ENCODE measurements around the gene RBPJL.

DNA sequence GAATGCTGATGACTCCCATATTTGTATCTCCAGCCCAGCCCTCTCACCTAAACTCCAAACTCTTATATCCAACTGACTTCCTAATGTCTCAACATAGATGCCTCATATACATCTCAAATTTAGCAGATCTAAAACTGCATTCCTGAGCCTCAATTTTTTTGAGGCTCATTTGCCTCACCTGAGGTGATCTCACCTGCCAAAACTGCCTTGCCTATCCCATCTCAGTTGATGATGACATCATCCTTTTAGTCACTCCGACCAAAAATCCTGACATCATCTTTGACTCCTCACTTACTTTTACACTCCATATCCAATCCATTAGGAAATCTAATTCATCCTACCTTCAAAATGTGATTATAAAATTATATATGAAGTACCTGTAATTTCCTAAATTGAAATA is 26.6 kb upstream of the RBPJL start:
- TF ChIP-seq, protein P1, sequence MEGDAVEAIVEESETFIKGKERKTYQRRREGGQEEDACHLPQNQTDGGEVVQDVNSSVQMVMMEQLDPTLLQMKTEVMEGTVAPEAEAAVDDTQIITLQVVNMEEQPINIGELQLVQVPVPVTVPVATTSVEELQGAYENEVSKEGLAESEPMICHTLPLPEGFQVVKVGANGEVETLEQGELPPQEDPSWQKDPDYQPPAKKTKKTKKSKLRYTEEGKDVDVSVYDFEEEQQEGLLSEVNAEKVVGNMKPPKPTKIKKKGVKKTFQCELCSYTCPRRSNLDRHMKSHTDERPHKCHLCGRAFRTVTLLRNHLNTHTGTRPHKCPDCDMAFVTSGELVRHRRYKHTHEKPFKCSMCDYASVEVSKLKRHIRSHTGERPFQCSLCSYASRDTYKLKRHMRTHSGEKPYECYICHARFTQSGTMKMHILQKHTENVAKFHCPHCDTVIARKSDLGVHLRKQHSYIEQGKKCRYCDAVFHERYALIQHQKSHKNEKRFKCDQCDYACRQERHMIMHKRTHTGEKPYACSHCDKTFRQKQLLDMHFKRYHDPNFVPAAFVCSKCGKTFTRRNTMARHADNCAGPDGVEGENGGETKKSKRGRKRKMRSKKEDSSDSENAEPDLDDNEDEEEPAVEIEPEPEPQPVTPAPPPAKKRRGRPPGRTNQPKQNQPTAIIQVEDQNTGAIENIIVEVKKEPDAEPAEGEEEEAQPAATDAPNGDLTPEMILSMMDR (IDR thresholded peaks at IDR 0.05; ENCODE audit: low read depth, low read length, missing input control): no peak
- TF ChIP-seq JUND (IDR thresholded peaks at IDR 0.05): no peak
- TF ChIP-seq, protein P2, sequence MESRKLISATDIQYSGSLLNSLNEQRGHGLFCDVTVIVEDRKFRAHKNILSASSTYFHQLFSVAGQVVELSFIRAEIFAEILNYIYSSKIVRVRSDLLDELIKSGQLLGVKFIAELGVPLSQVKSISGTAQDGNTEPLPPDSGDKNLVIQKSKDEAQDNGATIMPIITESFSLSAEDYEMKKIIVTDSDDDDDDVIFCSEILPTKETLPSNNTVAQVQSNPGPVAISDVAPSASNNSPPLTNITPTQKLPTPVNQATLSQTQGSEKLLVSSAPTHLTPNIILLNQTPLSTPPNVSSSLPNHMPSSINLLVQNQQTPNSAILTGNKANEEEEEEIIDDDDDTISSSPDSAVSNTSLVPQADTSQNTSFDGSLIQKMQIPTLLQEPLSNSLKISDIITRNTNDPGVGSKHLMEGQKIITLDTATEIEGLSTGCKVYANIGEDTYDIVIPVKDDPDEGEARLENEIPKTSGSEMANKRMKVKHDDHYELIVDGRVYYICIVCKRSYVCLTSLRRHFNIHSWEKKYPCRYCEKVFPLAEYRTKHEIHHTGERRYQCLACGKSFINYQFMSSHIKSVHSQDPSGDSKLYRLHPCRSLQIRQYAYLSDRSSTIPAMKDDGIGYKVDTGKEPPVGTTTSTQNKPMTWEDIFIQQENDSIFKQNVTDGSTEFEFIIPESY (IDR thresholded peaks at IDR 0.05): no peak
- no peak for TF ChIP-seq RXRA (IDR thresholded peaks at IDR 0.05)
- TF ChIP-seq, protein P3, sequence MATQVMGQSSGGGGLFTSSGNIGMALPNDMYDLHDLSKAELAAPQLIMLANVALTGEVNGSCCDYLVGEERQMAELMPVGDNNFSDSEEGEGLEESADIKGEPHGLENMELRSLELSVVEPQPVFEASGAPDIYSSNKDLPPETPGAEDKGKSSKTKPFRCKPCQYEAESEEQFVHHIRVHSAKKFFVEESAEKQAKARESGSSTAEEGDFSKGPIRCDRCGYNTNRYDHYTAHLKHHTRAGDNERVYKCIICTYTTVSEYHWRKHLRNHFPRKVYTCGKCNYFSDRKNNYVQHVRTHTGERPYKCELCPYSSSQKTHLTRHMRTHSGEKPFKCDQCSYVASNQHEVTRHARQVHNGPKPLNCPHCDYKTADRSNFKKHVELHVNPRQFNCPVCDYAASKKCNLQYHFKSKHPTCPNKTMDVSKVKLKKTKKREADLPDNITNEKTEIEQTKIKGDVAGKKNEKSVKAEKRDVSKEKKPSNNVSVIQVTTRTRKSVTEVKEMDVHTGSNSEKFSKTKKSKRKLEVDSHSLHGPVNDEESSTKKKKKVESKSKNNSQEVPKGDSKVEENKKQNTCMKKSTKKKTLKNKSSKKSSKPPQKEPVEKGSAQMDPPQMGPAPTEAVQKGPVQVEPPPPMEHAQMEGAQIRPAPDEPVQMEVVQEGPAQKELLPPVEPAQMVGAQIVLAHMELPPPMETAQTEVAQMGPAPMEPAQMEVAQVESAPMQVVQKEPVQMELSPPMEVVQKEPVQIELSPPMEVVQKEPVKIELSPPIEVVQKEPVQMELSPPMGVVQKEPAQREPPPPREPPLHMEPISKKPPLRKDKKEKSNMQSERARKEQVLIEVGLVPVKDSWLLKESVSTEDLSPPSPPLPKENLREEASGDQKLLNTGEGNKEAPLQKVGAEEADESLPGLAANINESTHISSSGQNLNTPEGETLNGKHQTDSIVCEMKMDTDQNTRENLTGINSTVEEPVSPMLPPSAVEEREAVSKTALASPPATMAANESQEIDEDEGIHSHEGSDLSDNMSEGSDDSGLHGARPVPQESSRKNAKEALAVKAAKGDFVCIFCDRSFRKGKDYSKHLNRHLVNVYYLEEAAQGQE (IDR thresholded peaks at IDR 0.05): no peak
- TF ChIP-seq, protein P4, sequence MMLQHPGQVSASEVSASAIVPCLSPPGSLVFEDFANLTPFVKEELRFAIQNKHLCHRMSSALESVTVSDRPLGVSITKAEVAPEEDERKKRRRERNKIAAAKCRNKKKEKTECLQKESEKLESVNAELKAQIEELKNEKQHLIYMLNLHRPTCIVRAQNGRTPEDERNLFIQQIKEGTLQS (IDR thresholded peaks at IDR 0.05): no peak
